SK-N-SH (cell line): ENCODE results near the gene AHSP. TPM values are rescaled to one million over a fixed set of nuclear protein-coding genes. Genes with fewer than 3 reads are reported as not detected.

ENCODE experiments used
- CTCF ChIA-PET: fragments of 300-600, 350-600 bp; formaldehyde crosslinking; extraction: SDS; loops from one replicate; lab custom pipeline; 2021; lab: Yijun Ruan, JAX
- POLR2A ChIA-PET: fragments of 350-600 bp; sonication (Branson Sonifier 250); formaldehyde crosslinking; extraction: SDS; loops from one replicate; lab custom pipeline; 2020; ENCODE audit warnings: antibody characterized with exemption, inconsistent platforms; lab: Yijun Ruan, JAX
- DNase-seq: peaks from one replicate; pipeline ENCODE4 v3.0.0; 2012
- H2AFZ ChIP-seq: fragments of 200-600 bp; sonication (generic); 2 replicates; pipeline ENCODE4 v1.8.1; 2016; ENCODE audit warnings: antibody characterized with exemption, mild to moderate bottlenecking, low read depth
- H3F3A ChIP-seq: fragments of 200-600 bp; sonication (generic); replicated peaks from 2 replicates; pipeline ENCODE3; 2016; ENCODE audit warnings: antibody characterized with exemption, mild to moderate bottlenecking; ENCODE audit not compliant: insufficient read depth
- H3K27ac ChIP-seq, 2 experiments: fragments of 200-500 bp in 1 of 2; fragments of 200-600 bp in 1 of 2; sonication (Bioruptor generic) in 1 of 2; sonication (generic), shearing (Covaris generic) in 1 of 2; 2 replicates each; pipeline versions ENCODE4 v1.5.1 to v1.6.1; 2014 to 2016; ENCODE audit warnings: low read depth in 2 of 2, inconsistent platforms in 1 of 2, low read length in 1 of 2, mild to moderate bottlenecking in 1 of 2, mixed read lengths in 1 of 2
- H3K27me3 ChIP-seq: fragments of 200-600 bp; sonication (generic), shearing (Covaris generic); 2 replicates; pipeline ENCODE4 v1.6.1; 2016; ENCODE audit warnings: mixed run types; ENCODE audit not compliant: insufficient read depth
- H3K36me3 ChIP-seq, 2 experiments: fragments of 200-500 bp in 1 of 2; fragments of 200-600 bp in 1 of 2; sonication (Bioruptor generic) in 1 of 2; sonication (generic) in 1 of 2; replicated peaks in 1 of 2; 2 replicates each; pipeline versions ENCODE3 to v1.5.1; 2014 to 2016; ENCODE audit warnings: low read length in 1 of 2, mild to moderate bottlenecking in 1 of 2; ENCODE audit not compliant: insufficient read depth in 2 of 2, control insufficient read depth in 1 of 2
- H3K4me1 ChIP-seq, 2 experiments: fragments of 200-500 bp in 1 of 2; fragments of 200-600 bp in 1 of 2; sonication (Bioruptor generic) in 1 of 2; sonication (generic), shearing (Covaris generic) in 1 of 2; 2 replicates each; pipeline versions ENCODE4 v1.5.1 to v1.6.1; 2014 to 2016; ENCODE audit warnings: low read depth in 1 of 2, low read length in 1 of 2, mixed run types in 1 of 2; ENCODE audit not compliant: insufficient read depth in 2 of 2, control insufficient read depth in 1 of 2
- H3K4me2 ChIP-seq: fragments of 200-600 bp; sonication (generic), shearing (Covaris generic); 2 replicates; pipeline ENCODE4 v1.6.1; 2017; ENCODE audit warnings: mixed run types
- H3K4me3 ChIP-seq, 2 experiments: fragments of 200-500 bp in 1 of 2; fragments of 200-600 bp in 1 of 2; sonication (Bioruptor generic) in 1 of 2; sonication (generic), shearing (Covaris generic) in 1 of 2; 2 replicates each; pipeline versions ENCODE4 v1.5.1 to v1.8.1; 2014 to 2016; ENCODE audit warnings: low read depth in 2 of 2, inconsistent platforms in 1 of 2, low read length in 1 of 2, mild to moderate bottlenecking in 1 of 2, mixed read lengths in 1 of 2, moderate library complexity in 1 of 2
- H3K79me2 ChIP-seq: fragments of 200-600 bp; sonication (generic); 2 replicates; pipeline ENCODE4 v1.8.1; 2017; ENCODE audit warnings: mild to moderate bottlenecking; ENCODE audit not compliant: insufficient read depth
- H3K9ac ChIP-seq: fragments of 200-600 bp; sonication (generic); 2 replicates; pipeline ENCODE4 v1.6.1; 2017; ENCODE audit warnings: mixed run types
- H3K9me2 ChIP-seq: fragments of 200-600 bp; sonication (generic); 2 replicates; pipeline ENCODE4 v1.6.1; 2017; ENCODE audit warnings: mixed run types
- H3K9me3 ChIP-seq: fragments of 200-600 bp; sonication (generic); 2 replicates; pipeline ENCODE4 v1.6.1; 2017; ENCODE audit warnings: mixed run types, mild to moderate bottlenecking, moderate library complexity
- H4K20me1 ChIP-seq: fragments of 200-600 bp; sonication (generic); 2 replicates; pipeline ENCODE4 v1.6.1; 2017; ENCODE audit warnings: mild to moderate bottlenecking, mixed run types; ENCODE audit not compliant: insufficient read depth
- FOSL2 ChIP-seq: IDR thresholded peaks from 2 replicates; pipeline ENCODE4 v1.4.0; 2012; ENCODE audit warnings: low read depth, mild to moderate bottlenecking, moderate library complexity, borderline replicate concordance
- MAX ChIP-seq: IDR thresholded peaks from 2 replicates; pipeline ENCODE4 v1.4.0; 2012; ENCODE audit warnings: low read depth
- MXI1 ChIP-seq: IDR thresholded peaks from 2 replicates; pipeline ENCODE4 v1.6.1; 2012; ENCODE audit warnings: mild to moderate bottlenecking, low read depth, low read length, improper control_type of control experiment
- NFIC ChIP-seq: IDR thresholded peaks from 2 replicates; pipeline ENCODE4 v1.4.0; 2012; ENCODE audit warnings: borderline replicate concordance
- RCOR1 ChIP-seq: fragments of 150-350 bp; IDR thresholded peaks from 2 replicates; pipeline ENCODE4 v1.6.1; 2017; ENCODE audit warnings: antibody characterized with exemption, low read length
- REST ChIP-seq: IDR thresholded peaks from 2 replicates; pipeline ENCODE4 v1.6.1; 2012; ENCODE audit warnings: mild to moderate bottlenecking, low read depth, low read length, moderate library complexity
- RFX5 ChIP-seq: IDR thresholded peaks from 2 replicates; pipeline ENCODE4 v1.6.1; 2012; ENCODE audit warnings: mild to moderate bottlenecking, improper control_type of control experiment, low read length
- RXRA ChIP-seq: IDR thresholded peaks from 2 replicates; pipeline ENCODE4 v1.4.0; 2012; ENCODE audit warnings: low read depth, mild to moderate bottlenecking, borderline replicate concordance
- TAF1 ChIP-seq: IDR thresholded peaks from 2 replicates; pipeline ENCODE4 v1.6.1; 2012; ENCODE audit warnings: low read depth, mild to moderate bottlenecking, low read length, moderate library complexity, borderline replicate concordance
- TEAD4 ChIP-seq: IDR thresholded peaks from 2 replicates; pipeline ENCODE4 v1.4.0; 2012; ENCODE audit warnings: mild to moderate bottlenecking, borderline replicate concordance; ENCODE audit not compliant: insufficient read depth
- YY1 ChIP-seq: IDR thresholded peaks from 2 replicates; pipeline ENCODE4 v1.4.0; 2012; ENCODE audit warnings: low read depth, mild to moderate bottlenecking
- WGBS: methylation state at CpG from one replicate; pipeline ENCODE4 v1.1.6; 2017; ENCODE audit warnings: low lambda C conversion rate; 5-methylcytosine and 5-hydroxymethylcytosine counted together
- polyA plus RNA-seq, 3 experiments: library from polyadenylated mRNA; depleted of rRNA; stranded (reverse); fragments of >200 nt; gene quantifications; 2 replicates each; pipeline ENCODE4 v1.2.3, GENCODE V29; 2012

The AHSP gene
- polyA plus RNA-seq, 1 of the 3 experiments (the other 2 are of a cell fraction) = not detected

GRCh38 chr16:31489616-31490584, 37.8 kb upstream of the AHSP start:
- Histone ChIP-seq H2AFZ (no peak overlapping the region), H3K36me3 (peaks cover 0 to 16% of the 10 kb centered on the region in 2 experiments), H3K4me1 (peaks cover 0 to 16% of the 10 kb centered on the region in 2 experiments; a peak in 1 of 4 replicates), H3F3A (no peaks in the 10 kb centered on the region), H3K4me2 (no peak overlapping the region), H3K9me3 (no peaks in the 10 kb centered on the region), H4K20me1 (no peaks in the 10 kb centered on the region), H3K9ac (no peak overlapping the region), H3K27ac (no peak overlapping the region), H3K79me2 (no peaks in the 10 kb centered on the region), H3K9me2 (no peaks in the 10 kb centered on the region), H3K4me3 (no peak overlapping the region), H3K27me3 (no peaks in the 10 kb centered on the region)
- WGBS = 96% methylated on average over 14 of the region's 22 CpGs
- CTCF ChIA-PET = interaction anchor here (1.1 to 2.5 kb wide), 3 partner anchors 13 to 38 kb away, joined by 3 to 7 read pairs (median 6); no protein-coding TSS in a partner anchor
- no peak for DNase-seq
- POLR2A ChIA-PET = no interaction called here
- TF ChIP-seq RXRA (no peak), RFX5 (no peak), TEAD4 (no peak), RCOR1 (no peak), TAF1 (no peak)
- TF ChIP-seq, all 33 proteins: peak for 0

GRCh38 chr16:31491778-31492418, 35.8 kb upstream of the AHSP start:
- H3K36me3 ChIP-seq = peaks cover 0 to 33% of the 10 kb centered on the region in 2 experiments
- no peak overlapping the region for H2AFZ ChIP-seq
- WGBS = 95% methylated on average over 6 of the region's 8 CpGs
- H3K9ac ChIP-seq = no peak overlapping the region
- H3K27me3 ChIP-seq = no peaks in the 10 kb centered on the region
- no peaks in the 10 kb centered on the region for H3F3A ChIP-seq
- POLR2A ChIA-PET = no interaction called here
- H3K9me2 ChIP-seq = no peaks in the 10 kb centered on the region
- H3K4me2 ChIP-seq = no peak overlapping the region
- no peaks in the 10 kb centered on the region for H4K20me1 ChIP-seq
- DNase-seq = no peak
- peaks cover 0 to 16% of the 10 kb centered on the region in 2 experiments; a peak in 1 of 4 replicates for H3K4me1 ChIP-seq
- H3K27ac ChIP-seq = no peak overlapping the region
- no peaks in the 10 kb centered on the region for H3K9me3 ChIP-seq
- H3K79me2 ChIP-seq = no peaks in the 10 kb centered on the region
- H3K4me3 ChIP-seq = no peak overlapping the region
- TF ChIP-seq YY1 (no peak), RCOR1 (no peak), MXI1 (no peak), FOSL2 (no peak), NFIC (no peak), REST (no peak), MAX (no peak)
- CTCF ChIA-PET = interaction anchor here (2.5 kb wide), 1 partner anchor 40 kb away, joined by 6 read pairs; no protein-coding TSS in a partner anchor
